Effector CD8-positive, alpha-beta T cell (primary cell): ENCODE data around the gene TAP2.

Source experiments
- DNase-seq: peaks from one replicate; lab custom pipeline; 2025; lab: John Stamatoyannopoulos, UW

Gene TAP2

DNA sequence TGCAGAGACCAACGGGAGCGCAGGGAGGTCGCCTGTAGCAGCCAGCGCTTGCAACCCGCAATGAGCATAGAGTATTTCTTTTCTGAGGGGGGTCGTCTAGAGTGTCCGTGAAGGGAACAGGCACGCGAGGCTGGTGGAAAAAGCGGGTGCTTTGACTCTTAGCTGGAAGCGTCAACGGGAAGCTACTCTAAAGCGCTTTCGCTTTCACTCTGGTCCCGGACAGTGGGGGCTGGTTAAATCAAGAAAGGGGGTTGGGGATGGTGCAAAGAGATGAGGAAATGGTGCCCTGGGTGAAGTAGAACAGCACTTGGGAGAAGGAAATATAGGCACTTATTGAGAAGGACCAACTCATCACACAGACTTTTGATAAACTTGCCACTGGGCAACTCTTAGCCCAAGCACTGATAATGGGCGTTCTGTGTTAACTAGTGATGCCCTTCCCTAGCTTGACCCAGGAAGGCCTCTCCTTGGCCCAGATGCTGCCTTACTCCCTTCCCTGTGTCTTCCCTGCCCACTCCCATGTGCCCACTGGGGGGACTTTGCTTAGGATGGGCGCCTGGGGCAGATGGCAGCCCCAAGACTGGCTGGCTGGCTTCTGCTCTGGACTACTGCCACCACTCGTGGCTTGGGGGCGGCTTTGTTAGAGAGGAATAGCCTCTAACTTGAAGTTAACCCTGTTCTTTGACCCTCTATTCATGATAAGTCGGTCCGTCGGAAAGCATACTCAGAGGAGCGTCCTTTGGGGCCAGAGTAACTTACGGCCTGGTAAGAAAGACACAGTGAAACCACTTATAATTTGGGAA, 16.0 kb upstream of the TAP2 start:
- peak; percentile 39 for DNase-seq

DNA sequence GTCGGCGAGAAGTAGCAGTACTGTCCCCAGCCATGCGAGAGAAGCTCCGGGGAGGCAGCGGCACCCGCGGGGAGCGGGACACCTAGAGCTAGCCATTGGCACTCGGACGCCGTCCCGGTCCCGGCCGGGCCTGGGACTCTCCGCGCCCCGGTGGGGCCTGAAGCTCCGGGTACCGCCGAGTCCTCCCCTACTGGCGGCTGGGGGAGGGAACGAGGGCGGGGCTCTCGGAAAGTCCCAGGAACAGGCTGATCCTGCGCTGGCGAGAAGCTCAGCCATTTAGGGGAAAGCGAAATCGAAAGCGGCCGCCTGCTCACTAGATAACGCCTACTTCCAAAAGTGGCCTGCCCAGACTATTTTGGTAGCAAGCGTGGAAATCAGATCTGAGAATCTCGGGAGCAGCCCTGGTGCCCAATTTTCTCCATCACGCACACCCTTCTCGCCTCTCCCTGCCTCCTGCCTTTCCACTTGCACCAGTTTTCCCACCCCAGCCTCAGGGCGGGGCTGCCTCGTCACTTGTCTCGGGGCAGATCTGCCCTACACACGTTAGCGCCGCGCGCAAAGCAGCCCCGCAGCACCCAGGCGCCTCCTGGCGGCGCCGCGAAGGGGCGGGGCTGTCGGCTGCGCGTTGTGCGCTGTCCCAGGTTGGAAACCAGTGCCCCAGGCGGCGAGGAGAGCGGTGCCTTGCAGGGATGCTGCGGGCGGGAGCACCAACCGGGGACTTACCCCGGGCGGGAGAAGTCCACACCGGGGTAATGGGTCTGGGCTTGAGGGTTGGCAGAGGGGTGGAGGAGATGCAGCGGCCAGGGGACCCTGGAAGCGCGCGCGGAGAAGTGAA, 15.2 kb upstream of the TAP2 start, which contains the start of the genes PSMB9 and TAP1:
PSMB9 (plus strand) TSS at position 652 of the 835 bp plus-strand sequence; CDS start at position 690, 38 bp downstream.
TAP1 (minus strand) TSS at position 164 of the 835 bp plus-strand sequence; CDS start at position 96, 68 bp downstream.
- DNase-seq: peak; percentile 88

DNA sequence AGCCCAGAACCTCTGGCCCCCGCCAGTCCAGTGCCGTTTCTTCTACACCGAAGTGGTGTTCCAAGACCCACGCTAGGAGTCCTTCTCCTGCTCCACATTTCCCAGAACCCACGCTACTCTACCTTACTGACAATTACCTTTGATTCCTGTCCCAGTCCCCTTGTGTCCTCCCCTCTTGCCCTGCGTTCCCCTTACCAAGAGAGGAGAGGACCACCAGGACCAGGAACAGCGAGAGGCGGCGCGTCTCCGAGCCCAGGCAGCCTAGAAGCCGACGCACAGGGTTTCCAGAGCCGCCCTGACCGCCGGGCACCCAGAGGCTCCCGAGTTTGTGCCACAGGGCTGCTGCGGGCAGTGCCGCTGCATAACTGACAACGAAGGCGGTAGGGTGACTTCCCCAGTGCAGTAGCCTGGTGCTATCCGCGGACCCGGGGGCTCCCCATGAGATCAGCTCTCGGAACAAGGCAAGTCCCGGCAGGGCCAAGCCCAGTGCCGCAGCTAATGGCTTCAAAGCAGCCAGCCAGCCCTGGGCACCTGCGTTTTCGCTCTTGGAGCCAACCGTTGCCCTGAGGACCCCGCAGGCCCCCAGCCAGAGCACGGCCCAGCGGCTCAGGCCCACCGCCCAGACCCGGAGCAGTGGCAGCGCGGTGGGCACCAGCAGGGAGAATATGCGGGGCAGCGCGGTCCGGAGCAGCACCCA, 14.5 kb upstream of the TAP2 start:
- DNase-seq: peak; percentile 30

DNA sequence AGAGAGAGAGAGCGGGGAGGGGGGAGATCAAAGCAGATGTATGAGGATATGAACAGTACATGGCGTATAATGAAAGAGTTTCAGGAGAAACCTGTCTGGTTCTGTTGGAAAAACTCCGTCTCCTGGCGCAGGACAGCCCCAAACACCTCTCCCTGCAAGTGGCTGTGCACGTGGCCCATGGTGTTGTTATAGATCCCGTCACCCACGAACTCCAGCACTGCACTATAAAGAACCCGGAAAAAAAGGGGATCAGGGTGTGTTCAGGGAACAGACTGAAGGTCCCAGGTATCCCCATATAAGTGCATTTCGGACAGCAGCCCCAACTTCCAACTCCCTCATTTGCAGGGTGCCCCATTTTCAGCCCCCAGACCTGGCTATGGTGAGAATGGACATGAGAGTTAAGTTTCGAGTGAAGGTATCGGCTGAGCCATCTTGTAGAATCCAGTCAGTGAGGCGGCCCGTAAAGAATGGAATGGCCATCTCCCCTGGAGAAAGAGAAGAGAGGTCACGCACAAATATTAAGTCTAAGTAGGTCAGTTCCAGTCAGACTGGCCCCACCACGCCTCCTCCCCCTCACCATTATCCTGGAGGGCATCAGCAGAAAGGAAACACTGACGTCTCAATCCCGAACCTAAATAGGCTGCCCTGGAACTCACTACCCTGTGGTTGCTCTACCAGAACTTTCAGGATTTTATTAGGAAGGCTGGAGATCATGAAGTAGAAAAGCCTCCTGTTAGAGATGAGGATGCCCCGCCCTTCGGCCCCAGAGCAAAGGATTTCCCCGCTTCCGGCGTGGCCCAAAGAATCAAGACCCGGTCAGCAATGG, 13.7 kb upstream of the TAP2 start:
- DNase-seq: no peak

DNA sequence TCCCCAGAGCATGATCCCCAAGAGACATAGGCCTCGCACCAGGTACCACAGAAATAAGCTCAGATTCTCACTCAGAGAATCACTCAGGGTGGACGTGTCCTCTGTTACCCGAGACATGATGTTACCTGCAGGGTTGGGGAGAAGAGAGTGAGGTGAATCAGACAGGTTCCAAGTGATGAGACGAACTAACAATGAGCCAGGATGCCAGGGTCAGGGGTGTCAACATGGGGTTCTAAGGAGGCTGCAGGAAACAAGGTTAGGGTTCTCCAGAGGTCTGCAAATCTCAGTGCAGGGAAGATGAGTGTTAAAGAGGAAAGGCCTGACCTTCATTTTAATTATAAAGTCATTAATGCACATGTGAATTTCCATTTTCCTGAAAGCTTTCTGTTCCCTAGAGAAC, 12.5 kb upstream of the TAP2 start:
- DNase-seq: no peak

DNA sequence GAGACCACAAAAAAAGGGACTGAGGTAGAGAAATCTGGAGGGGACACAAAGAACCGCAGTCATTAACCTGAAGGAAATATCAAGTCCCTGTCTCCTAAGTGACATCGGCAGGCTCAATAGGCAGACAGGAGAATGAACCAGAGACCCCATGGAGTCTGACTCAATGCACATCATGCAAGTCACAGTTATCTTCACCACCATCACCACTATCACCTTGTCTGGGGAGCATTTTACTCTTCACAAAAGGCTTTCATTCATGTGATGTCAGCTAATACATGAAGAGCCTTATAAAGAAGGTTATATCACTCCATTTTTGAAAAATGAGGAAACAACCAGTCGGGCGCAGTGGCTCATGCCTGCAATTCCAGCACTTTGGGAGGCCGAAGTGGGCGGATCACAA, 10.6 kb upstream of the TAP2 start:
- no peak for DNase-seq

DNA sequence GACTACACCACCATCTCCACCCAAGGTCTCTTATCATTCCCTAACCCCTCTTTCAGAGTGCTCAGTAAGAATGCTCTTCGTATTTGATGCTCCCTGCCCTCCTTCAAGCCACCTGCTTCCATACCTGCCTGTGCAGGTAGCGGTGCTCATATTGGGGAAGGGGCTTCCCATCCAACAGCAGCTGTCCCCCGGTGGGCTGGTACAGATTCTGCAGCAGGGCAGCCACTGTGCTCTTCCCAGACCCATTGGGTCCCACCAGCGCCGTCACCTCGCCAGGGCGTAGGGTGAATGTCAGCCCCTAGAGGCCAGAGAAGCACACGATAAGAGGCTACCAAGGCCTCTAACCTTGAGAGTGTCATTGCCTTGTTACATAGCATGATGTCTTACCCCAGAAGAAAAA, 9.3 kb upstream of the TAP2 start:
- no peak for DNase-seq

DNA sequence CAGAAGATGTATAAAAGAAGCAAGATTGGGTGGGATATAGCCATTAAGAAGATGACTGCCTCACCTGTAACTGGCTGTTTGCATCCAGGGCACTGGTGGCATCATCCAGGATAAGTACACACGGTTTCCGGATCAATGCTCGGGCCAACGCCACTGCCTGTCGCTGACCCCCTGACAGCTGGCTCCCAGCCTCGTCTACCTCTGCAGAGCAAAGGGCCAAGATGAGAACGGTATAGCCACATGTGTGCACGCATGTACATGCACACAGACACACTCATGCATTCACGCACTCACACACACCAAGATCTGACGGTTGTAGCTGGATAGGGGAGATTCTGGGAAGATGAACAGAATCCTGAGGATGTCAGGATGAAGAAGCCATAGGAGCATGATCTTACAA, 8.5 kb upstream of the TAP2 start:
- DNase-seq: no peak

DNA sequence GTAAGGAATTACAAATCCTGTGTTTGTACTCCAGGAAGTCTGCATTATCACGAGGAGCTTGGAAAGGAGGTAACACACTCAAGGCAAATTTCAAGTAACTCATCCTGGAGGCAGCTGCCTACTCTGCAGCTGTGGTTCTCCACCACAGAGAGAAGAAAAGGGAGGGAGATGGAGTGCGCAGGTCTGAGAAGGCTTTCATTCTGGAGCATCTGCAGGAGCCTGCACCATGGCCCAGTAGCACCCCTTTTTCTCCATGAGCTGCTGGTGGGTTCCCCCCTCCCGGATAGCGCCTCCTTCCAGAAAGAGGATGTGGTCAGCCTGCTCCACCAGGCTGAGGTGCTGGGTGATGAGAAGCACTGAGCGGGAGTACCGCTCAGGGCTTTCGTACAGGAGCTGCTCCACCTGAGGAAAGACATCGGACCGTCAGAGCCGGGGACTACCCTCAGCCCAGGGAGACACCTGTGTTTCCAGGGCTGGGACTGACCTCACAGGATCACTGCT, 6.9 kb upstream of the TAP2 start:
- no peak for DNase-seq

DNA sequence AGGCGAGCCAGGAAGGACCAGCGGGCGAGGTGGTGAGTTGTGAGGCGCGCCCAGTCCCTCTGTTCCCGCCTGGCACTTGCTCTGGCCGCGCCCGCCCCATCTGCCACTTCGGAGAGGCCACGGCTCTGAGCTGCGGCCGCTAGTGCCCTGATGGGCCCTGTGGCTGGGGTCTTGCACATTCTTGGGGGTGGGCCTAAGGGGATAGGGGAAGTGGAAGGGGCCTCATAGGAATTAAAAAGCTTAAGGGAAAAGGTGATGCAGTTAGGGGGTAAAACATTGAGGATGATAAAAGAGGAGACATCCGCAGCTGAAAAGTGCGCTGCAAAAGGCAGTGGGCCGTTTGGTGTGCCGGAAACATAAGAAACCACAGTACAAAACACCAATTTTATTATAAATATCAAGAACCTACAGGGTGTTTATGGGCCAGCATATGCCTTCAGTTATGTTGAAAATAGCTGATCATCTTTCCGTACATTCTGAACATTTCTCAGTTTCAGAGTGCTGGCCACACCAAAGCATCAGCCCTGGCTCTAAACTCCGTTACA, 6.4 kb upstream of the TAP2 start:
- no peak for DNase-seq

DNA sequence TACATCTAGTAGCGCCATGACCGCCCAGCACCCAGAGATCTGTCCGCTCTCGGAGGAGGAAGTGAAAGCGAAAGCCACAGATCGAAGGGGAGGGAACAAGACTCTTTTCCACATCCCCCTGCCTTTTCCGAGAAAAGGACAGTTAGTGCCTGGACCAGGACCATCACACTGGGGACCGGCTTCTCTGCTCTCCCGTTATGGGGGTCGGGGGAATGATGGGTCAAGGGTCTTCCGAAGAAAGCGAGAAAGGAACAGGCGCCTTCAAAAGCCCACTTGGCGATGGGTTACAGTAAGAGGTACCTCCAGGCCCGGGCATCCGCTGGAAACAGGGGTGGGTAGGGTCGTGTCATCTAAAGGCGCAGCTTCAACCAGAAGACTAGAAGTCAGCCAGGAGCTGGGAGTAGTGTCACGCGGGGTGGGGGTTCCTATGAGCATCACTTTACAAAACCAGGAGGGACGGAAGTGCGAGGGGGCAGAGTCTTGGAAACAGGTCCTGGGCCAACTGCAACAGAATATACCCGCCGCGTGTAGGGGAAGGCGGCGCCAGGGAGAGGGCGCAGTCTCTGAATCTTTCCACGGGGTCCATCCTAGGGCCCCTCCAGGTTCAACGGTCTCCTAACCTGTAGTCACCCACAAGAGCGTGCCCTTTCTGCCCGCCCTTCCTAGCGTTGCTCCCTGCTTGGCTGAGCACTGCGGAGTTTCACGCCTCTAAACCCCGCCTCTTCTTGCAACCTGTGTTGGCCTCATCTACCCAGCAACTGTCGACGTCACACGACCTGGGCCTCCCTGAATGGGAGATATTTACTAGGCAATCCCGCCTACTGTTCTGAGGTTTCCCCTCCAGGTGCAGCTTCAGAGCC, 5.7 kb upstream of the TAP2 start, which contains the start of gene PSMB8:
PSMB8 (minus strand) TSS at position 69 of the 860 bp plus-strand sequence; CDS start at position 18, 51 bp downstream.
- DNase-seq: peak; percentile 96

DNA sequence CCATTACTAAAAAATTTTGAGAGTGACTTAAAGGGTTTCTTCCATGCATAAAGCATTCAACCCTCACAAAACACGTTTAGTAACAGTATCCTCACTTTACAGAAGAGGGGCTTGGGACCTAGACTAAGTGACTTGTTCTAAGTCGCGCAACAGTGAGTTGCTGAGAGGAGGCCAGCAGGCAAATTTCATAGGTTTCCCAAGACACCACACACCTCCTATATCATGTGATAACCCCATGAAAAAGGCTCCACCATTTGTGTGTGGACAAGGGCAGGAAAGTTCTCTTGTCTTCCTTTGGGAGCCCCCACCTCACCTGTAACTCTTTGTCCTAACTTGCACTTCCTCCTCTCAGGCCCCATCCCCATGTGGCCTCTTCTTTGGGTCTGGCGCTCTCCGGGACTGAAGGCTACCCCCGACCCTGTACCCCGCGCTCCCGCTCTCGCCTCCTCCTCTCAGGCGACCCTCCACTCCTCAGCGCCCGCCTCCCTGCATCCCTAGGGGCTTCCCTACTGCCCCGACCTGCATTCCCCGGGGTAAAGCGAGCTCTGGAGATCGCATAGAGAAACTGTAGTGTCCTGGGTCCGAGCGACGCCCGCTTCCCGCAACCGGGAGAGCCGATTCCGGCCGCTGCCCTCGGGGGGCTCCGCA, 4.9 kb upstream of the TAP2 start:
- DNase-seq: no peak

DNA sequence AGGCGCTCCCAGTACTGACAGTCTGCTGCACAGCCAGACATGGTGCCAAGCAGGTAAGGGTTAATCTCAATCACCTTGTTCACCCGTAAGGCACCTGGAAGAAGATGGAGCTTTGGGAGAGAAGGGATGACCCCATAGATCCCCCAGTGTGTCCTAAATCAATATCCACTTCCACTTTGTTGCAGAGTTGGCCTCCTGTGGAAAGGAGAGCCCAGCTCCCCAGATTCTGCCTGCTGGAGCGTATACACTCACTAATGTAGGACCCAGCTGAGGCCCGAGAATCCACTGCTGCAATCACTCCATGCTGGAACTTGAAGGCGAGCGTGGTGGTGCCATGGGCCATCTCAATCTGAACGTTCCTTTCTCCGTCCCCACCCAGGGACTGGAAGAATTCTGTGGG, 4.2 kb upstream of the TAP2 start:
- no peak for DNase-seq

DNA sequence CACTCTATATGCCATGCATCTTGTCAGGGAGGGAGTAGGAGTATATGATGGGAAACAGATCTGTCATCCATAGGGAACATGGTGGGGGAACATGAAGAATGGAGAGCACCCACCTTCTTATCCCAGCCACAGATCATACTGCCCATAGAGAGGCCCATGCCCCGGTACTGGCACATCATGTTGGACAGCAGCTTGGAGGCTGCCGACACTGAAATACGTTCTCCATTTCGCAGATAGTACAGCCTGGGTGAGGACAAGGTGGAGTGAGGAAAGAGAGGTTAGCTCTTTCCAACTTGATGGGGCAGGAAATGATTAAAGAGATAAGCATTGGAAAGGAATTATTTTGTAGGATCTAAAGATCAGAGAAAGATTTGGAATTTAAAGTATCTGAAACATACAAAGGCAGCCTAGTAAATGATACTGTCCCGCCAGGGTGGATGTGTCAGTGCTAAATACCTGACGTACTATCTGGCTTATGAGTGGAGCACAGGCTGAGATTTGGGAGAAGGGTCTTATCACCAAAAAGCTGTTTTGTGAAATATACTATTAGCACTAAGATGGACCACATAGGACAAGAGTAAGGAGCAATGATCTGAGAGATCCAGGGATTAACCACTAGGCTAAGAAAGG, 3.6 kb upstream of the TAP2 start:
- no peak for DNase-seq

DNA sequence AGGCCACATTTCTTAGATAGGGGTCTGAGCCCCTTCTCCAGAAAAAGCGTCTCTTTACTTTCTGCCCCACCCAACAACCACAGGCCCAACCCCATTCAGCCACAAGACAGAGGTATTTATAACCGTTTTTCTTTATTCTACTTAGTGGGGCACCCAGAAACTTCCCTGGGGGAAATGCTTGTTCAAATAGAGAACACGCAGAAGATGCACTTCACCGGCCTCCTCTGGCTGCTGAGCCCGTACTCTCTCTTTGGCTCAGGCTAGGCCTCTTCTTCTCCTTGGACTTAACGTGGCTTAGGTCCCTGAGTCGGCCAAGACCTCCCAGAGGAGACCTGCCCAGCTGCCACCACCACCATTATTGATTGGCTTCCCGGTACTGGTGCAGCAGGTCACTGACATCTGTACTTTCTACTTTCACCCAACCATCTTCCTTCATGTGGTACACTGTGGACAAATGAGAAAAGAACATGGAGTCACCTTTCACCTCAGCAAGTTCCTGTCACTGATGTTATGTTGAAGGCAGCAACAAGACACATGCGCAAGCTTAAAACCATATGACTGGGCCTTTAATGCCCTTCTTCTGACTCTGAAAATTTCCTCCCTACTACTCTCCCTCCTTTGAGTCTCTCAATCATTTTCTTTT, 2.2 kb upstream of the TAP2 start:
- no peak for DNase-seq

DNA sequence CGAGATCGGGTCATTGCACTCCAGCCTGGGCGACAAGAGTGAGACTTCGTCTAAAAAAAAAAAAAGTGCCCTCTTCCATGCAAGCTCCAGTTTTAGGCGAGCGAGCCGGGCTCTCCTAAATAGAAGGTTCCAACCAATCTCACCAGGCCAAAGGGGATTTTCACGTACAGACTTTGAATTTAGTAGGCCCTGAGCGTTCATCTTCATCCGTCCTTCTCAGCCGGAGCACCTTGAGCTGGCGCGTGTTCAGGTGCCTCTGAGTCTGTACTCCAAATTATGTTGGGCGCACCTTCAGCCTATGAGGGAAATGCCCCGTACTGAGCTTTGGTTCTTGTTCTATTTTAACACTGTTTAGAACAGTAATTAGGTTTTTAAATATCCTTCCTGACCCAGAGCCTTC, 817 bp upstream of the TAP2 start:
- no peak for DNase-seq

DNA sequence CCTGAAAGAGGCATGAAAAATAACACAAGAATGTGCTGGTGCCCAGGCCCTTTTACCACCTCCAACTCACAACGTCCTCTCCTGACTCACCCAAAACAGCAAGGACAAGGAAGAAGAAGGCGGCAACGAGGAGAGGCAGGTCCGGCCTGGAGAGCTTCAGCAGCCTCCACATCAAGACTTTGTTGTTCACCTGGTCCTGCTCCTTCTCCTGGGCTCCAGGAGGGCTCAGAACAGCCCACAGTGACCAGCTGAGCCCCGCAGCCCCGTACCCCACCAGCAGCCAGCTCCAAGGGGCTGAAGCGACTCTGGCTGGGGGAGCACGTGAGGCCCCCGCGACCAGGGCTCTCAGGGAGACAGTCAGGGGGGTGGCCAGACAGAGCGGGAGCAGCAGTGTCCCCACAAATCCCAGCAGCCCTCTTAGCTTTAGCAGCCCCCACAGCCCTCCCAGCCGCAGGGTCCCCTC, 857 bp downstream of the TAP2 start:
- DNase-seq: no peak

DNA sequence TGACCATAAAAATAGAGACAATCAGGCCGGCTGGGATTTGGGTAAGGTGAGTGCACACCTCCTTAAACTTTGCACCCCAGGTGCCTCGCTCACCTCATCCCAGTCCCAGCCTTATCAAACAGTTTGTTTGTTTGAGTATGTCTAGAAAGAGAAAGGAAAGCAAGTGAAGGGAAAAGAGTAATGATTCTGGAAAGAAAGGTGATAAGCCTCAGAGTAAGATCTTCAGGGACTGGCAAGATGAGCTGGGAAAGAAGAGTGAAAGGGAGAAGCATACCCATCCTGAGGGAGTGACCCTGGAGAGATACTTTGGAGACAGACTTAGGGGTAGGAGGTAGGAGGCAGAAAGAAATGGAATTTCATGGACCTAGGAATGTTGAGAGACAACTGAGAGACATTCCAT, 1.7 kb downstream of the TAP2 start:
- DNase-seq: no peak
